Subcutaneous abdominal adipose tissue (tissue), 5 donors: Measurements from ENCODE around the gene OPN3.

Experiments used
- H3K27ac ChIP-seq: one replicate; pipeline ENCODE4 v1.7.0; 2013; ENCODE audit warnings: low read depth, mild to moderate bottlenecking, inconsistent platforms, low read length, moderate library complexity
- H3K27me3 ChIP-seq, 5 donors: one replicate each; pipeline ENCODE4 v1.7.0; 2013; ENCODE audit warnings: low read length in 5 of 5, inconsistent platforms in 1 of 5; ENCODE audit not compliant: control insufficient read depth in 5 of 5, insufficient read depth in 4 of 5
- H3K36me3 ChIP-seq, 5 donors: one replicate each; pipeline ENCODE4 v1.7.0; 2013; ENCODE audit warnings: low read length in 5 of 5; ENCODE audit not compliant: control insufficient read depth in 5 of 5, insufficient read depth in 5 of 5
- H3K4me1 ChIP-seq, 5 donors: one replicate each; pipeline ENCODE4 v1.7.0; 2013; ENCODE audit warnings: low read length in 5 of 5, mild to moderate bottlenecking in 3 of 5, moderate library complexity in 1 of 5; ENCODE audit not compliant: control insufficient read depth in 5 of 5, insufficient read depth in 5 of 5
- H3K4me3 ChIP-seq, 5 donors: one replicate each; pipeline ENCODE4 v1.7.0; 2013; ENCODE audit warnings: low read length in 5 of 5, low read depth in 1 of 5
- H3K9ac ChIP-seq, 5 donors: one replicate each; pipeline ENCODE4 v1.7.0; 2013; ENCODE audit warnings: low read length in 5 of 5, mild to moderate bottlenecking in 4 of 5, moderate library complexity in 3 of 5
- H3K9me3 ChIP-seq, 5 donors: one replicate each; pipeline ENCODE4 v1.7.0; 2013; ENCODE audit warnings: low read length in 5 of 5; ENCODE audit not compliant: control insufficient read depth in 5 of 5
- donor health status: healthy.
- donor health status: healthy.
- donor health status: healthy.
- donor health status: healthy.
- donor health status: healthy.

OPN3 gene

DNA sequence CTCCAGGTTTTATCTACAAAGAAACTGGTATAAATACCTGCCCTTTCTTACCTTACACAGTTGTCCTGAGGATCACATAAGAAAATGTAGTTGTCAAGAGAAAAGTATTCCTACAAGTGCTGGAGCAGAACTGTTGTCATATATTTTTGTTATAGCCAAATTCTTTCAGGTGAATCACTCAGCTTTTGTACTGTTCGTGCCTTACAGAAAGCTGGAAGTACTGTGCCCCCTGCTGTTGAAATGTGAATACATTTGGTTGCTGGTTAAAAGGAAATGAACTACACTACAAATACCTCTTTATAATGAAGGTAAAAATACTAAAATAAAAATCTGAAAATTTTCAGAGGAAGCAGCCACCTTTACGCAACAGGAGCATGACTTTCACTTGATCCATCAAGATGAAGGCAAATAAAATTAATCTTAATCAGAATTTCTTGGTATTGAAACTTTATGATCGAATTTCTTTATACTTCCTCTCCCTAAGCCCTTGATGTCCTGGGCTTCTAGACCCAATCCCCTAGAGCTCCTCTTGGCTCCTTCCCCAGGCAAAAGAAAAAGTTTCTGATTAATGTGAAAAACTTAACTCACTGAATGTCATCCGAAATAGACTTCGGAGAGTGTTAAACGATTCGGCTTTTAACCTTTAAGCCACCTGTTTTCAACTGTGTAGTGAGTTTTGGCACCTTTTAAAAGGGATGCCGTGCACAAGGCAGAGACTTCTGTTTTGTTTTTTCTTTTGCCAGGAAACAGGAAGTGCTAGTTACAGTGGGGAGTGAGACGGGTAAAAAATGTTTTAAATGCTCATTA, 12.5 kb downstream of the OPN3 start:
- Histone ChIP-seq H3K27me3 (no peaks in the 10 kb centered on the region), H3K36me3 (no peaks in the 10 kb centered on the region), H3K9ac (peak overlapping the region in 2 of 5 donors; percentile 7 to 59), H3K4me3 (no peak overlapping the region), H3K9me3 (no peaks in the 10 kb centered on the region), H3K27ac (no peak overlapping the region), H3K4me1 (peaks cover 0 to 17% (median 7%) of the 10 kb centered on the region in 5 donors)

- Histone ChIP-seq H3K27me3 (no peaks in the 10 kb centered on the region), H3K9ac (no peak overlapping the region), H3K27ac (no peak overlapping the region), H3K4me1 (peaks cover 0 to 17% (median 7%) of the 10 kb centered on the region in 5 donors), H3K4me3 (no peak overlapping the region), H3K9me3 (no peaks in the 10 kb centered on the region), H3K36me3 (no peaks in the 10 kb centered on the region)
Observed at GRCh38 chr1:241624935-241625334, 15.2 kb downstream of the OPN3 start.

- H3K9ac ChIP-seq = no peak overlapping the region
- H3K4me3 ChIP-seq = no peak overlapping the region
- no peak overlapping the region for H3K27ac ChIP-seq
- peaks cover 0 to 13% (median 4%) of the 10 kb centered on the region in 5 donors for H3K4me1 ChIP-seq
- no peaks in the 10 kb centered on the region for H3K9me3 ChIP-seq
- H3K27me3 ChIP-seq = no peaks in the 10 kb centered on the region
- H3K36me3 ChIP-seq = no peaks in the 10 kb centered on the region
Observed at GRCh38 chr1:241622669-241623068, 17.5 kb downstream of the OPN3 start.

- Histone ChIP-seq H3K9me3 (no peaks in the 10 kb centered on the region), H3K27ac (no peak overlapping the region), H3K36me3 (no peaks in the 10 kb centered on the region), H3K9ac (no peak overlapping the region), H3K4me3 (no peak overlapping the region), H3K4me1 (peaks cover 0 to 2% (median 0%) of the 10 kb centered on the region in 5 donors), H3K27me3 (no peaks in the 10 kb centered on the region)
Observed at GRCh38 chr1:241617426-241617825, 22.7 kb downstream of the OPN3 start.

DNA sequence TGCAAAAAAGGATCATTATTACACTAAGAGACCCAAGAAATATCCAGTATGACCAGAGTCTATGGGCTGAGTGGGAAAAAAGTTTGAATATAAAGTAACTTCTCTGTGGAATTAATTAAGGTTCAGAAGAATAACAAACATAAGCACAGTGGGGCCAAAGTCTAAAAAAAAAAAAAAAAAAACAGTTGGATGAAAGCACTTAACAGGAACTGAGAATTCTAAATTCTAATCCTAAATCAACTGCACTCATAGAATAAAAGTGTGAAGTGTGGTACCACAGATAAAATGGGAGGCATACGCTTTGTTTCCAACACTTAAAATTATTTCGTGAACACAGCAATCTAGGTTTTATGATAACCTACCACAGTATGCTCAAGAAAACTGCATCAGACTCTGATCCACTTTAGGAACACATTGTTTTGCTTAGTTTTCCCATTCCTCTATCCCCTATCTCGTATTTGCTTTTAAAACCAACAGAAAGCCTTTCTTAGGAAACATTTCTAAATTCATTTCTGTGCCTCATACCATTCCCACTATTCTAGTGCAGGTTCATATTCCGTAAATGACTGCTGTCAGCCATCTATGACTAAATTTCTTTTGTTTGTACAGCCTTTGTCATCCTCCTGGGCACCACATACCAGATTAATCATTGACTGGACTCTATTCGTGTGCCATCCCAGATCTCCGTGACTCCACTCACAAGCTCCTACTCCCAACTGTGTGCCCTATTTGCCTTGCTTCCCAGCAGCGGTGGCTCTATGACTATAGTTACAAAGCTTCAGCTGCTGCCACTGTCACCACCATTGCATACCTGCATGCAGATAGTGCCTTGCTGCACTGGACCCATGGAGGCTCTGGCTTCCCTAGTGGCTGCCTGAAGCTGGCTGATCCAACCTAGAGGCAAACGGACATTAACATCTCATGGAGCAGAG, 24.9 kb downstream of the OPN3 start:
- H3K36me3 ChIP-seq = no peaks in the 10 kb centered on the region
- H3K27ac ChIP-seq = no peak overlapping the region
- H3K9ac ChIP-seq = no peak overlapping the region
- H3K4me1 ChIP-seq = peaks cover 0 to 5% (median 3%) of the 10 kb centered on the region in 5 donors
- H3K27me3 ChIP-seq = no peaks in the 10 kb centered on the region
- no peaks in the 10 kb centered on the region for H3K9me3 ChIP-seq
- no peak overlapping the region for H3K4me3 ChIP-seq

GRCh38 chr1:241614572-241614971, 25.6 kb downstream of the OPN3 start:
- no peaks in the 10 kb centered on the region for H3K27me3 ChIP-seq
- H3K9me3 ChIP-seq = no peaks in the 10 kb centered on the region
- no peak overlapping the region for H3K9ac ChIP-seq
- no peak overlapping the region for H3K27ac ChIP-seq
- peaks cover 0 to 5% (median 3%) of the 10 kb centered on the region in 5 donors for H3K4me1 ChIP-seq
- H3K4me3 ChIP-seq = no peak overlapping the region
- no peaks in the 10 kb centered on the region for H3K36me3 ChIP-seq

GRCh38 chr1:241614144-241614543, 26.0 kb downstream of the OPN3 start:
- H3K4me1 ChIP-seq = peaks cover 0 to 5% (median 3%) of the 10 kb centered on the region in 5 donors
- no peaks in the 10 kb centered on the region for H3K27me3 ChIP-seq
- no peaks in the 10 kb centered on the region for H3K9me3 ChIP-seq
- no peak overlapping the region for H3K9ac ChIP-seq
- H3K27ac ChIP-seq = no peak overlapping the region
- H3K4me3 ChIP-seq = no peak overlapping the region
- H3K36me3 ChIP-seq = no peaks in the 10 kb centered on the region

GRCh38 chr1:241612533-241613477, 27.4 kb downstream of the OPN3 start:
- no peak overlapping the region for H3K4me3 ChIP-seq

DNA sequence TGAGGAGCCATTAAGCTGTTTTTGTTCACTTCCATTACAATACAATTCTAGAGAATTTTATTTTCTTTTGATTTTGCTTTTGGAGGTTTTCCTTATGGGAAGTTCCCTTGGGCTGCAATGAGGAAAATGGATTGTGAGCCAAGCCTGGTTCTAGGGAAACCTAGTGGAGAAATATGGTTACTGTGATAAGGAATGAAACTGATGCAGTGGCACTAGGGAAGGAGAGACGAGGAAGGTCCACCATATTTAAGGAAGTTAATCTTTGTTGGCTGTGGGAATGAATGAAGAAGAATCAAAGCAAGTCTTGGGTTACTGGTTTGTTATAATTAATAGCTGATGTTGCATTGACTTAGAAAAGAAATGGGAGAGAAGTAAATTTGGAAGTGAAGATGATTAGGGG, 28.4 kb downstream of the OPN3 start:
- H3K27me3 ChIP-seq = no peaks in the 10 kb centered on the region
- H3K9me3 ChIP-seq = no peaks in the 10 kb centered on the region
- H3K9ac ChIP-seq = no peak overlapping the region
- H3K36me3 ChIP-seq = no peaks in the 10 kb centered on the region
- no peak overlapping the region for H3K27ac ChIP-seq
- no peak overlapping the region for H3K4me3 ChIP-seq
- H3K4me1 ChIP-seq = peaks cover 0 to 5% (median 3%) of the 10 kb centered on the region in 5 donors

More at GRCh38 chr1:241612533-241613477, 27.4 kb downstream of the OPN3 start:
- H3K27ac ChIP-seq = peak overlapping the region; percentile 11
- H3K9me3 ChIP-seq = no peaks in the 10 kb centered on the region
- H3K4me1 ChIP-seq = peaks cover 0 to 5% (median 3%) of the 10 kb centered on the region in 5 donors
- H3K9ac ChIP-seq = no peak overlapping the region
- no peaks in the 10 kb centered on the region for H3K27me3 ChIP-seq
- H3K36me3 ChIP-seq = no peaks in the 10 kb centered on the region
